ENCODE data around the gene PARP11.

PARP11 gene

DNA sequence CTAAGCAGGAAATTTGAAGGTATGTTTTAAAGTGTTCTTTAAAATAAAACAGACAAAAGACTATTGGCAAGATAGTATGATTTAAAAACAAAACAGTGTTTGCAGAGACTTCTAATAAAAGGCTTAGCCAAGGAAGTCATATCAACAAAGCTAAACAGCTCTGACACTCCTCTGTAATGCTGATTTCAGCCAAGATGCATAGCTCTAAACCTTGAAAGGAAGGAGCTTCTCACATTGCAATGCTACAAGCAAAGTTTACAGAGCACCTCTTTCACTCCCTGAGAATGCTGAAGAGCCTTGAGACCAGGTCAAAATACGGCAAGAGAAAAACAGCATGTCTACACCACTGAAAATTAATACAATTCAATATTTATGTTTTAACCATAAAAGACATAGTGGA is 51.8 kb downstream of the PARP11 start:
- Histone ChIP-seq H3K4me1 (ENCODE audit: insufficient read depth, low read length) (peaks cover 19% of the 10 kb centered on the region; the same call in 1 of the 2 replicates), H3K9me3 (ENCODE audit: control insufficient read depth, insufficient read depth, low read length) (no peaks in the 10 kb centered on the region), H3K9ac (ENCODE audit: low read depth, low read length) (no peak overlapping the region), H3K36me3 (ENCODE audit: insufficient read depth, low read length) (no peaks in the 10 kb centered on the region)

DNA sequence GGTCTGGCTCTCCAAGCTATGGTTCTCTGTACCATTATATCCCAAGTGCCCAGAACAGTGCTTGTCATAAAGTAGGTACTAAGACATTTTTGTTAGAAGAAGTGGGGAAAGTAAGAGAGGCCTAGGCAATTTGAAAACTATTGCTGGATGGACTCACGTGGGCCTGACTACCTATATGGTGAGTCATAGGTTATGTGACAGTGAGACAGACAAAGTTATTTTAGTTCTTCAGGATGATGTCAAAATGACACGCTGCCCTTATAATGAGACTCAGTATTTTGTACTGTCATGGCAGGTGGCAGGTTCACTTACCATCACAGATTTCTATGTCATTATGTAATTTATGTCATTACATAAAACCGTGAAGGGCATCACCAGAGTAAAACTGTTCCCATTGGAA is 53.1 kb downstream of the PARP11 start:
- H3K9ac ChIP-seq (ENCODE audit: low read depth, low read length), result no peak overlapping the region
- H3K9me3 ChIP-seq (ENCODE audit: control insufficient read depth, insufficient read depth, low read length), result no peaks in the 10 kb centered on the region
- no peaks in the 10 kb centered on the region for H3K36me3 ChIP-seq (ENCODE audit: insufficient read depth, low read length)
- H3K4me1 ChIP-seq (ENCODE audit: insufficient read depth, low read length), result peaks cover 19% of the 10 kb centered on the region; the same call in 1 of the 2 replicates

DNA sequence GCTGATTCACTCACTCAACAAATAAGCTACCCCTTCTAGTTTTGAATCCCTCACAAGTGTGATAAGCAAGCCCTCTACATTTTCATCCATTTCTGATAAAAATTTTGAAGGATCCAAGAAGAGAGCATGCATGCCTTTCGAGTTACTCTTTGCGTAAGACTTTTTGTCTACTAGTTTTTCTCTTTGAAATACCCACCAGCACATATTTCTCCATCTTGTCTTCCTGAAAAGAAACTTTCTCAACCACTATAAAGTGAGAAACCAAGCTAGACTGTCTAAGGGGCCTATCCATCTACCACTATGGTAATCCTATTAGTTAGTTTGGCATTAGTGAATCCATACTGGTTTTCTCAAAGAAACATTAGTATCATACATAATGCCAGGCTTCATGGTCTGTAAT is 56.9 kb downstream of the PARP11 start:
- Histone ChIP-seq H3K9me3 (ENCODE audit: control insufficient read depth, insufficient read depth, low read length) (no peaks in the 10 kb centered on the region), H3K36me3 (ENCODE audit: insufficient read depth, low read length) (no peaks in the 10 kb centered on the region), H3K9ac (ENCODE audit: low read depth, low read length) (no peak overlapping the region), H3K4me1 (ENCODE audit: insufficient read depth, low read length) (peaks cover 12% of the 10 kb centered on the region; the same call in 1 of the 2 replicates)

DNA sequence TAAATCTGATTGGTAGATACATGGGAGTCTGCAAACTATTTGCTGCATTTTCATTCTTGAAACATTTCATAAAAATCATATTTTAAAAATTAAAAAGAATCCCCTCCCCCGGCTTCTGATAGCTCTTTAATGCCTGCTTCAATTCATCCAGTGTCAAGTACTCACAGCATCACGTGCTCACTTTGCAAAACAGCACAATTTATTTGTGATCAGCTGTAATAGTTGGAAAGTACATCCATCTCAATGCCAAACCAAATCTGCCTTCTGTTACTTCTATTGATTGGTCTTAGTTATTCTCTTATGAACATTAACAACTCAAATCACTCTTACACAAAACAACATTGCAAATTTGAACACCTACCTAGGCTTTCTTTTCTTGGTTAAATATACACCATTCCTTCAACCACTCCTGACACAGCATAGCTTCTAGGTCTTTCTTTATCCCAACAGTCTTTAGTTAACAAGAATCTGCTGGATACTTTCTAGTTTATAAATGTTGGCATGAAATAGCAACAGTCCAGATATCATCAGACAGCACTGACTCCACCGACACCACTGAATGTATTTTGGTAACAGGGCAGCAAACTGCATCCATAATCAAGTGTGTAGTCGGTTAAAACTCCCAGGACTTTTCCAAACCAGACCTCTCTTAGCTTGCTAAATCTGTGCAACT is 58.0 kb downstream of the PARP11 start:
- Histone ChIP-seq H3K9ac (ENCODE audit: low read depth, low read length) (no peak overlapping the region), H3K4me1 (ENCODE audit: insufficient read depth, low read length) (0 out of 2 replicates have a peak, but pooled peaks cover 4% of the 10 kb centered on the region), H3K36me3 (ENCODE audit: insufficient read depth, low read length) (no peaks in the 10 kb centered on the region), H3K9me3 (ENCODE audit: control insufficient read depth, insufficient read depth, low read length) (no peaks in the 10 kb centered on the region)

DNA sequence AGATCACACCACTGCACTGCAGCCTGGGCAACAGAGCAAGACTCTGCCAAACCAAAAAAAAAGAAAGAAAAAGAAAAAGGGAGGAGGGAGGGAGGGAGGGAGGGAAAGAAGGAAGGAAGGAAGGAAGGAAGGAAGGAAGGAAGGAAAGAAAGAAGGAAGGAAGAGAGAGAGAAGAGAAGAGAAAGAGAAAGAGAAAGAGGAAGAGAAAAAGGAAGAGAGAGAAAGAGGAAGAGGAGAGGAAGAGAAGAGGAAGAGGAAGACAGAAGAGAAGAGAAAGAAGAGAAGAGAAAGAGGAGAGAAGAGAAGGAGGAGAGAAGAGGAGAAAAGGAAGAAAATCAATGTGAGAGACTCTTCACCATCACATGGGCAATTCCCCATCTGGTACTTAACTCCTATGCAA is 62.7 kb downstream of the PARP11 start:
- Histone ChIP-seq H3K36me3 (ENCODE audit: insufficient read depth, low read length) (no peaks in the 10 kb centered on the region; the same call in 1 of the 2 replicates), H3K9me3 (ENCODE audit: control insufficient read depth, insufficient read depth, low read length) (no peaks in the 10 kb centered on the region)

DNA sequence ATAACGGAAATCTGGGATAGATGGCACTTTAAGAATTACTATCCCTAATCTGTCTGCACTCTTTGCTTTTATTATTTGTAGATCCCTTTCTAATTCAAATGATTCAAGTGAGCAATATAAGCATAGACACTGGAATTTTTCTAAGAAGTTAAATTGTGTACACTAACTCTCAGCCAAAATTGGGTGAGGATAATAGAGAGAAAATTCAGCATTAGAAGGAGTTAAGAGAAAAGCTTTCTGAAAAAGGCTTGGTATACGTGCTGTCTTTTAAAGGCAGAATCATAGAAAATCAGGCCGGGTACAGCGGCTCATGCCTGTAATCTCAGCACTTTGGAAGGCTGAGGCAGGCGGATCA is 63.2 kb downstream of the PARP11 start:
- Histone ChIP-seq H3K9me3 (ENCODE audit: control insufficient read depth, insufficient read depth, low read length) (no peaks in the 10 kb centered on the region), H3K9ac (ENCODE audit: low read depth, low read length) (no peak overlapping the region), H3K36me3 (ENCODE audit: insufficient read depth, low read length) (no peaks in the 10 kb centered on the region; the same call in 1 of the 2 replicates), H3K4me1 (ENCODE audit: insufficient read depth, low read length) (no peaks in the 10 kb centered on the region)

More for the DNA sequence above, 62.7 kb downstream of the PARP11 start:
- no peaks in the 10 kb centered on the region for H3K4me1 ChIP-seq (ENCODE audit: insufficient read depth, low read length)
- H3K9ac ChIP-seq (ENCODE audit: low read depth, low read length), result no peak overlapping the region

DNA sequence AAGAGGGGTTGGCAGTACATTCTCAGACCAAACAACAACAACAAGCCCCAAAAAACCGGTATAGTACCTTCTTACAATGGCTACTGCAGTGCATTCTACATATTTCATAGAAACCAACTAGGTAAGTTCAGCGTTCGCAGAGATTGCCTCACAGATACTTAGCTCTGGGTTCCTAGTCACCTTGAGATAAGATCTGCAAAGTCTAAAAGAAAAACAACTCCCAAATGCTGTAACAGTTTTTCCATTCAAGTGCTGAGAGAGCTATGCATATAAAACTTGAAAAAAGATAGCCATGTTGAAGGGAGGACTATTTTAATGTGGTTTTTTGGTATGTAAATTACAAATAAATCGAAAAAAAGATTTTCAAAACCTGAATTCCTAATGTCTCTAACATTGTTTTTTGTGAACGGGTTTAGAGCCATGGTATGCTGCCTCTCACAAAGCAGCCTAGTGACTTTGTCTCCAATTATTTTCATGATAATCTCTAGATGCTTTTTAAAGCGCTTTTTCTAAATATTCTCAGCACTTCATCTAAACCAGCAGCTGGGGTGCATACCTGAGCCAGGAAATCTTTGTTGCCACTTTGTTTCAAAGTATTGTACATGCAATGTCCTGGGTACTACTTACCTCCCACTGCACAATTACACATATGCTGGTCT is 63.7 kb downstream of the PARP11 start:
- Histone ChIP-seq H3K9me3 (ENCODE audit: control insufficient read depth, insufficient read depth, low read length) (no peaks in the 10 kb centered on the region), H3K9ac (ENCODE audit: low read depth, low read length) (no peak overlapping the region), H3K4me1 (ENCODE audit: insufficient read depth, low read length) (no peaks in the 10 kb centered on the region), H3K36me3 (ENCODE audit: insufficient read depth, low read length) (no peaks in the 10 kb centered on the region; the same call in 1 of the 2 replicates)

DNA sequence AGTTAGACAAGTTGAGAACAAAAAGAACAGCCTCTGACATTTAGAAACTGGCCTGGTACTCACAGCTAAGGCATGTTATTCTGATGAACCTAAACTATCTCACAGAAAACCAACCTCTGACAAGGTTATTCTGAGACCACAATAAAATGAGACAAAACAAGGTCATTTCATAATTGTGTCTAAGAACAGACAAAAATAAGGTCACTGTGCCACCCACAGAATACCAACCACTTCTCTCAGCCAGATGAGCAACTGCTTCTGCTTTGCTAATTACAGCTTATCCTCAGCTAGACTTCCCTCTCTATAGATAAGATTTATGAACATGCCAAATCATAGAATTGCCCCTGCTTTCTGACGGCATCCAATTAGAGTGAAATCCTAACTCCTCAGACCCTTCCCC is 68.1 kb downstream of the PARP11 start:
- no peak overlapping the region for H3K9ac ChIP-seq (ENCODE audit: low read depth, low read length)
- no peaks in the 10 kb centered on the region for H3K4me1 ChIP-seq (ENCODE audit: insufficient read depth, low read length)
- no peaks in the 10 kb centered on the region; the same call in 1 of the 2 replicates for H3K36me3 ChIP-seq (ENCODE audit: insufficient read depth, low read length)
- no peaks in the 10 kb centered on the region for H3K9me3 ChIP-seq (ENCODE audit: control insufficient read depth, insufficient read depth, low read length)

DNA sequence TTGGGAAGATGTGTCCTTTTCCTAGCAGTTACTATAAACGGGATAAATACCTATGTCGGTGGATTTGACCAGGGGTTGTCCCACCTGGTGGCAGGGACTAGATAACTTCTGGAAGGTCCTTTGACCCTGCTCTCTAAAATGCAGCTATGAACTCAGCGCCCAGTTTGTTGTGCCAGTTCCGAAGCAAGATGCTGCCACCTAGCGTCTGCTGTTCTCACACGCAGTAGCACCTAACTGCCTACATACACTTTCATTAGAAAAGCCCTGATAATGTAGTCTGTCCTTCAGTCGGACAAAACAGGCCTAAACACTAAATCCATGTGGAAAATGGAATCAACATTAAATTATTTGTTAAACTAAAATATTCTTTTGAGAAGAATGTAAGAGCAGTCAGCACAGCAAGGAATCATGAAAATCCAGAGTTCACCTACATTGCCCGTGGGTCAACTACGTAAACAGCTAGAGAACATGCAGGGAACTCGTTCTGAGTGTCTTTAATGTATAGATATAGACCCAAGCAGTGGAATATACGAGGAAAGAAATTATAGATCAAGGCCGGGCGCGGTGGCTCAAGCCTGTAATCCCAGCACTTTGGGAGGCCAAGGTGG is 69.2 kb downstream of the PARP11 start:
- no peaks in the 10 kb centered on the region for H3K4me1 ChIP-seq (ENCODE audit: insufficient read depth, low read length)
- H3K36me3 ChIP-seq (ENCODE audit: insufficient read depth, low read length), result no peaks in the 10 kb centered on the region
- H3K9ac ChIP-seq (ENCODE audit: low read depth, low read length), result no peak overlapping the region
- no peaks in the 10 kb centered on the region for H3K9me3 ChIP-seq (ENCODE audit: control insufficient read depth, insufficient read depth, low read length)

DNA sequence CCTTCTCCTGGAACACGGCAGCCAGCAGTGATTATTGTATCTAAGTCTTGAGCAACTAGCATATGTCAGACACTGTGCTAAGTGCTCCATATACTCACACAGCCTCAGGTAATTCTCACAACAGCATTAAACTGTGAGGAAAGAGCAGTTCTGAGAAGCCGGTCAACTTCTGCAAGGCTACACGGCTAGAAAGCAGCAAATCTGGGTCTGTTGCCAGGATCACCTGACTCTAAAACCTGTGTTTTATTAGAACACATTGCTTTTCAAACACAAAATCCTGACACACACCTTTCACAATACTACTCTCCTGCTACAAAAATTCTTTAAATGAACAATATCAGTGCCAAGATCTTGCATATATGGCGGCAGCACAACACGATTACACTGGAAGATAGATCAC is 70.5 kb downstream of the PARP11 start:
- no peaks in the 10 kb centered on the region for H3K9me3 ChIP-seq (ENCODE audit: control insufficient read depth, insufficient read depth, low read length)
- H3K36me3 ChIP-seq (ENCODE audit: insufficient read depth, low read length), result no peaks in the 10 kb centered on the region
- no peak overlapping the region for H3K9ac ChIP-seq (ENCODE audit: low read depth, low read length)
- no peaks in the 10 kb centered on the region for H3K4me1 ChIP-seq (ENCODE audit: insufficient read depth, low read length)

DNA sequence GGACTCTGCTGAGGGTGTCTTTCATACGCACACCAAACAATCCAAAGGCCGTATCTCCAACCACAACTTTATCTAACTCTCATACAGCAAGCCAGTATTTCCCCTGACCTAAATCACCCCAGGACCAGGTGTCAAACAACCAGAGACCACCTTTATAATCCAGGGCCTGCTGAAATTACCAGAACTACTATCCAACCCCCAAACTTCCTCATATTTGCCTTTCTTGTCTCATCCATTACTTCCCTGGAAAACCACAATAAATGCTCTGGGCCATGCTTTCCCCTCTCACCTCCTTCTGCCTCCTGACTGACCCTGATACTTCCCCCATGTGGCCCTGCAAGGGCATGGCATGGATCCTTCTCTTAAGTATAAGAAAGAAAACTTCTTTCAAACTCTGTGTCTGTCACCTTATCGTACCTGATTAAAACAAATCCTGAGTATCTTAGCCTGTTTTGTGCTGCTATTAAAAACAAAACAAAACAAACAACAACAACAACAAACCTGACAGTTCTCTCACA is 75.6 kb downstream of the PARP11 start:
- Histone ChIP-seq H3K4me1 (ENCODE audit: insufficient read depth, low read length) (peaks cover 7% of the 10 kb centered on the region), H3K9me3 (ENCODE audit: control insufficient read depth, insufficient read depth, low read length) (no peaks in the 10 kb centered on the region), H3K36me3 (ENCODE audit: insufficient read depth, low read length) (no peaks in the 10 kb centered on the region), H3K9ac (ENCODE audit: low read depth, low read length) (no peak overlapping the region)

DNA sequence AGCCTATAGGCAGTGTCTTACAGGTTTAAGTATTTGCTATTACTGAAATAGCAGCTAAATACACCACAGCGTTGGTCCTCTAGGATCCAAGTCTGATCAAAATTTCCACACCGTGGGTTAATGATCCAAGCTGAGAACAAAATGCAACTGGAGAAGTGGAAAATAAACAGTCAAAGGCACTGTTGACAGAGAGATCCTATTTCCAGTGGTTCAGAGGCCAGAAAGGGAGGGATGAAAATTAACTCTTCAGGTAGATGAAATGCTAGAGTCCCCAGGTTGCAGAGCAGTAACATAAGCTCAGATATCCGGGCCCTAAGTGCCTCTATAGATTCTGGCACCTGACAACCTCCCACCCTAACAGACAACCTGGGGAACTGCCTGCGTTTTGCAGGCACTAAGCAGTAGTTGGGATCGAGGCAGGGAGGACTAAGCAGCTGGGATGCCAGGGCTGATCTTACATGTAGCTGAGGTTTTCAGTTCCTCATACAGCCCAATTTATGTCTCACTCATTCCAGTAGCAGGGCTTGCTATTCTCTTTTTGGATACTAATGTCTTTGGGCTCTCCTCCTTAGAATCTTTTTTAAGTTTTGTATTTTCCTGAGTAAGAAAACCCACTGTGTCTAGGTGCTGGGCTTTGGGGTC is 77.6 kb downstream of the PARP11 start:
- H3K4me1 ChIP-seq (ENCODE audit: insufficient read depth, low read length), result peaks cover 7% of the 10 kb centered on the region
- no peaks in the 10 kb centered on the region for H3K36me3 ChIP-seq (ENCODE audit: insufficient read depth, low read length)
- no peak overlapping the region for H3K9ac ChIP-seq (ENCODE audit: low read depth, low read length)
- H3K9me3 ChIP-seq (ENCODE audit: control insufficient read depth, insufficient read depth, low read length), result no peaks in the 10 kb centered on the region

DNA sequence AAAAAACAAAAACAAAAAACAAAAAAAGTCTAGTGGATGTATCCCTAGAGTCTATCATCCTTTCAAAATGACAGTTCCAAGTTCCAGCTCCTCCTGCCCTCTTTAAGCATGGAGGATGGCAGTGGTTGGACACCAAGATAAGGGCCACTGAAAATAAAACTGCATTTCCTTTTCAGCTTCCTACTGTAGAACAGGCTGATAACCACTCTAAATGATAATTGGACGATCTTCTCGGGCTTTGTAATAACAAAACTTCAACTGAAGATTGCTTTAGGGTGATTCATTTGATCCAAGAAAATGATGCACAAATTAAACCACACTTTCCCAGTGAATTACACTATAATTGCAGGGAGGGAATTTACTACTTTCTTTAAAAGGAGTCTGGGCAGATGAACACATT is 78.1 kb downstream of the PARP11 start:
- Histone ChIP-seq H3K9ac (ENCODE audit: low read depth, low read length) (no peak overlapping the region), H3K36me3 (ENCODE audit: insufficient read depth, low read length) (no peaks in the 10 kb centered on the region), H3K9me3 (ENCODE audit: control insufficient read depth, insufficient read depth, low read length) (no peaks in the 10 kb centered on the region), H3K4me1 (ENCODE audit: insufficient read depth, low read length) (peaks cover 7% of the 10 kb centered on the region)

DNA sequence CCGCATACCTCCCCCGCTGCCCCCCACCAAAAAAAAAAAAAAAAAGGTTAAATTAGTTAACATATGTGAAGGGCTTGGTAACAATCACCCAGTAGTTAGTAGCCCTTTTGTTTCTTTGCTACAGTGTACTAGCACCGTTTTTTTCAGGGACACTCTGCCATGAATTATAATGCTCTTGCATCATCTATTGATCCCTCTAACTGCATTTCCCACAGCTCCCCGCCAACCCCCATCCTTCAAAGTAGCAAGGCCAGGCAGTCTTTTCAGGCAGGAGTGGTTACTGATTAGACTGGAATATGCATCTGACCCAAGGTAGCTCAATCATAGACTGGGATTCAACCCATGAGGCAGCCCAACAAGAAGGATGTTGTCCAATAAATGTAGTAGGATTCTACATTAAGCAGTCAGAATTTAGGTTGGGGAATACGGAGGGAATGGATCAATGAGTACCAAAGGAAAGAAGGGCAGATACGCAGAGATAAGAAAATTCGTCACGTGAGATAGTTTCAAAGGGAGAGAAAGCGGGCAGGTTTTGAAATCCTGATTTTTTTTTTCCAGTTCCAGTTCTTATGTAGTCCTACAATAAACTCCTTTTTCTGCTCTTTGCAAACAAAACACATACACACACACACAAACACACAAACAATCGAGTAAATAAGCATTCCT is 80.4 kb downstream of the PARP11 start:
- Histone ChIP-seq H3K4me1 (ENCODE audit: insufficient read depth, low read length) (peaks cover 12% of the 10 kb centered on the region), H3K36me3 (ENCODE audit: insufficient read depth, low read length) (no peaks in the 10 kb centered on the region), H3K9me3 (ENCODE audit: control insufficient read depth, insufficient read depth, low read length) (no peaks in the 10 kb centered on the region; the same call in 1 of the 2 replicates), H3K9ac (ENCODE audit: low read depth, low read length) (no peak overlapping the region; the same call in 1 of the 2 replicates)

All from ES-I3 (cell line).